Motor neuron (in vitro differentiated cells): Measurements from ENCODE around the gene FER1L5. TPM values are rescaled to one million over a fixed set of nuclear protein-coding genes. Genes with fewer than 3 reads are reported as not detected.

Experiments used
- ATAC-seq, 8 experiments: fragments of 200-7000 bp; cut with Tn5 transposase; replicated peaks in 6 of 8; 2 replicates each; pipeline ENCODE4 v1.8.0; 2021; ENCODE audit warnings: mild to moderate bottlenecking in 8 of 8, moderate library complexity in 8 of 8
- H3K27ac ChIP-seq, 2 donors: fragments of 250-450 bp; sonication (Bioruptor Pico); 2 replicates each; pipeline ENCODE4 v1.9.0; 2021; ENCODE audit warnings: antibody characterized with exemption in 2 of 2, mild to moderate bottlenecking in 2 of 2, moderate library complexity in 1 of 2
- H3K4me1 ChIP-seq, 2 donors: fragments of 250-450 bp; sonication (Bioruptor Pico); replicated peaks in 1 of 2; 2 replicates each; pipeline ENCODE4 v1.6.1; 2021; ENCODE audit warnings: antibody characterized with exemption in 2 of 2, mild to moderate bottlenecking in 2 of 2, moderate library complexity in 1 of 2
- H3K4me3 ChIP-seq, 5 donors: fragments of 250-450 bp; sonication (Bioruptor Pico); 2 replicates each; pipeline ENCODE4 v1.9.0; 2021; ENCODE audit warnings: antibody characterized with exemption in 5 of 5, mild to moderate bottlenecking in 5 of 5, moderate library complexity in 4 of 5
- WGBS, 10 experiments: fragments of 450-650 bp; shearing (Covaris generic); methylation state at CpG; one replicate each; pipeline ENCODE4 v1.0.0; 2022; 5-methylcytosine and 5-hydroxymethylcytosine counted together
- in situ Hi-C, 9 experiments: fragments of 400-800 bp; cut with MboI; loops; one replicate each; pipeline ENCODE4 v1.15.0; 2021; ENCODE audit warnings: low sequenced_read_pairs in 9 of 9, low pct_unique_long_range_greater_than_20kb in 2 of 9; ENCODE audit not compliant: unreplicated experiment in 9 of 9
- total RNA-seq, 8 experiments: library from RNA; unstranded; fragments of 300-600 nt; gene quantifications; 2 replicates each; pipeline versions ENCODE4 v1.2.3 to v1.2.4, GENCODE V29; 2022

FER1L5 gene
- total RNA-seq, 8 experiments from 2014 or later: 0.07 to 0.73 (median 0.31) TPM

- Histone ChIP-seq H3K4me3 (no peak overlapping the region), H3K27ac (no peak overlapping the region), H3K4me1 (peaks cover 0 to 5% of the 10 kb centered on the region in 2 donors)
- ATAC-seq: no peak
- 67 to 100% (median 100%) methylated on average over 1 to 4 of the region's 4 CpGs; no CpG with 5 or more reads in 1 of the 10 experiments for WGBS, 10 experiments
- in situ Hi-C loops: no loop called here
These were observed 25.6 kb upstream of the FER1L5 start for GRCh38 chr2:96617012-96617411.

- peak in 3 of 8 experiments; percentile 62 to 87 (median 76) for ATAC-seq
- Histone ChIP-seq H3K27ac (no peak overlapping the region), H3K4me1 (peaks cover 0 to 5% of the 10 kb centered on the region in 2 donors), H3K4me3 (no peak overlapping the region)
- in situ Hi-C loops: no loop called here
- WGBS, 10 experiments: 75 to 100% (median 89%) methylated on average over 2 to 8 of the region's 8 CpGs; no CpG with 5 or more reads in 2 of the 10 experiments
These were observed 23.8 kb upstream of the FER1L5 start for GRCh38 chr2:96618596-96619283.

GRCh38 chr2:96622544-96622943 is 20.0 kb upstream of the FER1L5 start:
- WGBS, 10 experiments: 83 to 100% (median 100%) methylated on average over 1 to 3 of the region's 3 CpGs; no CpG with 5 or more reads in 3 of the 10 experiments
- Histone ChIP-seq H3K4me3 (no peak overlapping the region), H3K27ac (no peak overlapping the region), H3K4me1 (peaks cover 0 to 5% of the 10 kb centered on the region in 2 donors)
- ATAC-seq: peak in 1 of 8 experiments; percentile 15
- in situ Hi-C loops: no loop called here

DNA sequence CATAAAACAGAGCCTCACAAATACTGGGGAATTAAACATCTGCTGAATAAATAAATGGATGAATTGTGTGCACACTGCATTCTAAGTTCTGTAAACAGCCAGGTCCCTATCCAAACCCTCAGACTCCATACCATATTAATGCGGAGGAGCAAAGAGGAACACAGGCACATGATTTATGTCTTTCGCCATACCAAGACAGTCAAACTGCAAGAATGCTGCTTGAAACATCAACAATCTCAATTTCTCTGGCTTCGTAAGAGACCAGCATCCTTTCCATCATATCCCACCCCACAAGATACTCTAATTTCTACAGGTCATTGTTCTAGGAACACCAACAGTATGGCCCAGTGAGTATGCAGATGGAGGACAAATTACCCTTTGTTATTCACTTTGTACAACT is 19.4 kb upstream of the FER1L5 start:
- 77 to 100% (median 100%) methylated on average over 1 to 3 of the region's 3 CpGs; no CpG with 5 or more reads in 1 of the 10 experiments for WGBS, 10 experiments

GRCh38 chr2:96625571-96626552 is 16.7 kb upstream of the FER1L5 start:
- Histone ChIP-seq H3K27ac (no peak overlapping the region), H3K4me1 (no peaks in the 10 kb centered on the region), H3K4me3 (no peak overlapping the region)
- ATAC-seq: peak in 3 of 8 experiments; percentile 39 to 69 (median 63)
- 0 to 90% (median 77%) methylated on average over 2 to 5 of the region's 5 CpGs for WGBS, 10 experiments
- in situ Hi-C loops: no loop called here

More for the DNA sequence above, 19.4 kb upstream of the FER1L5 start:
- Histone ChIP-seq H3K4me3 (no peak overlapping the region), H3K4me1 (peaks cover 0 to 5% of the 10 kb centered on the region in 2 donors), H3K27ac (no peak overlapping the region)
- ATAC-seq: no peak
- in situ Hi-C loops: no loop called here

GRCh38 chr2:96626553-96626942 is 16.0 kb upstream of the FER1L5 start:
- Histone ChIP-seq H3K4me1 (no peaks in the 10 kb centered on the region), H3K4me3 (no peak overlapping the region), H3K27ac (no peak overlapping the region)
- ATAC-seq: peak in 2 of 8 experiments; percentile 21 to 34
- in situ Hi-C loops: no loop called here
- WGBS, 10 experiments: 17 to 100% (median 67%) methylated on average over 1 to 2 of the region's 2 CpGs; no CpG with 5 or more reads in 3 of the 10 experiments

- no peak overlapping the region for H3K4me3 ChIP-seq
- in situ Hi-C loops: no loop called here
- H3K27ac ChIP-seq: no peak overlapping the region
- H3K4me1 ChIP-seq: peaks cover 11 to 13% of the 10 kb centered on the region in 2 donors
- ATAC-seq: no peak
- WGBS, 10 experiments: 44 to 100% (median 96%) methylated on average over 1 to 4 of the region's 4 CpGs; no CpG with 5 or more reads in 1 of the 10 experiments
These were observed 10.6 kb upstream of the FER1L5 start for GRCh38 chr2:96631804-96632435.

GRCh38 chr2:96633641-96634040 is 8.9 kb upstream of the FER1L5 start:
- Histone ChIP-seq H3K4me1 (peaks cover 12 to 13% of the 10 kb centered on the region in 2 donors), H3K27ac (no peak overlapping the region), H3K4me3 (no peak overlapping the region)
- no peak for ATAC-seq
- in situ Hi-C loops: no loop called here
- WGBS, 10 experiments: 61 to 100% (median 96%) methylated on average over 1 to 8 of the region's 9 CpGs; no CpG with 5 or more reads in 3 of the 10 experiments

- 0 to 43% (median 15%) methylated on average over 1 to 7 of the region's 14 CpGs; no CpG with 5 or more reads in 1 of the 10 experiments for WGBS, 10 experiments
- Histone ChIP-seq H3K4me3 (peak overlapping the region; percentile 60 to 80 (median 71)), H3K4me1 (peaks cover 12 to 13% of the 10 kb centered on the region in 2 donors), H3K27ac (no peak overlapping the region)
- ATAC-seq: no peak
- in situ Hi-C loops: no loop called here
These were observed 5.9 kb upstream of the FER1L5 start for GRCh38 chr2:96636551-96637171.

DNA sequence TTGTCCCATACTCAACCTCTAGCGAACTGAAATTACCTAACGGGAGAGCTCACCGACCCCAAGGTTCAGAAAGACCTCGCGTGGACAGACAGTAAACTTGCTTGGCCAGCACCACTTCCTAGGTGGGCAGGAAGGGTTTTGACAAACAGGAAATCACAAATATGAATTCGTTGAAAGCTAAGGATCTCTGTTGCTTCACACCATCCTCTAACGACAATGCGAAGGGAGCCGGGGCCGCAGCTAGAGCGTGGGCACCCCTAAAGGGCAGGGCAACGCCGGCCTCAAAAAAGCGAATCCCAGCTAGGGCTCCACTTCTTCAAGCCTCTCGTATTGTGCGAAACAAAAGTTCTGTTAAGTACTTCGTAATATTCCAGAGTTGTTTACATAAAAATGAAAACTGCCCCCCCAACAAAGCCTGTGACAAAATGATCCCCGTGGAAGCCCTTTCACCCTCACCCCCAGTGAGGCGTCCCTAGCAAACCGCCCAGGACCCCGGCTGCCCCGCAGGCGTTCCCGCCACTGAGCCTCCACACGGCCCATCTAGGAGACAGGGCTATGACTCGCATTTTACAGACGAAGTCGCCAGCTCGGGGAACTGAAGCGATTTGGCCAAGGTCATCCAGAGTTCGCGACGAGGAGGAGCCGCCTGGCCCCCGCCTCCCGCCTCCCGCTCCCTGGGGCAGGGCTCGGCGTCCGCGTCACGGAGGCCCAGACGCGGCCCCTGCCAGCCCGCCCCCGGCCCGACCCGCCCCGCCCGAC is 5.0 kb upstream of the FER1L5 start:
- WGBS, 10 experiments: 0 to 3% (median 0%) methylated on average over 1 to 16 of the region's 50 CpGs; no CpG with 5 or more reads in 3 of the 10 experiments

DNA sequence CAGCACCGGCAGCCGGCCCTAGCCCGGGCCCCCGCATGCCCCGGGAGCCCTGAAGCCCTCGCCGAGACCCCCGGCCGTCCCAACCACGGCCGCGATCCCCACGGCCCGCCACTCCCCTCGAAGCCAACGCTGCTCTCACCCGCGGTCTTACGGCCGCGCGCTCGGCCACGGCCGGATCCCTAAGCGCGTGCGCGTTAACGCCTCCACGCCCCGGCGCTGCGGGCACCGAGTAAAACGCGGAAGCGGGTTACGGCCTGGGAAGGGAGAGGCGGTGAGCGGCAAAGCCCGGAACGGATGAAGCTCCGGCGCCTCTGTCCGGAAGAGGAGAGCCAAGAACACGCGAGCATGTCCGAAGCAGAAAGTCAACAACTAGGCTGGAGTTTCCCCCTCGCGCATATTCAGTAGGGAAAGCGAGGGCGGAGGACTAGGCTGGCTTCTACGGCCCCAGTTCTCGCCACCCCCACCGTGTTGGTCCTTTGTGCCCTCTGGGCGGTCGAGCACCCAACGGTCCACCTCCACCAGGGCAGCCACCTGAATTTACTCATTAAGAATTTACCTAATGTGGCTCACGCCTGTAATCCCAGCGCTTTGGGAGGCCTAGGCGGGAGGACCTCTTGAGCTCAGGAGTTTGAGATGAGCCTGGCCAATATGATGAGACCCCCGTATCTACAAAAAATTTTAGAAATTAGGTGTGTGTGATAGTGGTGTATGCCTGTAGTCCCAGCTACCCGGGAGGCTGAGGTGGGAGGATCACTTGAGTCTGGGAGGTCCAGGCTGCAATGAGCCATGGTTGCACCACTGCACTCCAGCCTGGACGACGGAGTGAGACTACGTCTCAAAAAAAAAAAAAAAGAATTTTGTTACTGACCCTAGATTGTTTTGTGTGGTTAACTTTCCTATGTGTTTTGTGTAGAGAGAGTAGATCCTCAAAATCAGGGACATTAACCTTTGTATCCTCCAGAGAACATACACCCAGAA is 4.1 kb upstream of the FER1L5 start, which contains the start of gene KANSL3:
KANSL3 (minus strand) TSS at position 169 of the 978 bp plus-strand sequence. CDS start 1,177 bp downstream, outside the sequence.
- ATAC-seq: peak; percentile 66 to 92 (median 86)
- peak within 1 kb of the TSS; percentile 77 to 86 for H3K27ac ChIP-seq
- in situ Hi-C loops: no loop called here
- peak within 1 kb of the TSS; percentile 60 to 80 (median 71) for H3K4me3 ChIP-seq
- 0 to 100% (median 36%) methylated on average over 1 to 18 of the region's 67 CpGs; no CpG with 5 or more reads in 3 of the 10 experiments for WGBS, 10 experiments
- H3K4me1 ChIP-seq: peaks cover 17 to 19% of the 10 kb centered on the region in 2 donors

More for the DNA sequence above, 5.0 kb upstream of the FER1L5 start:
- peak; percentile 79 to 86 (median 84) for ATAC-seq
- in situ Hi-C loops: no loop called here
- Histone ChIP-seq H3K4me1 (peaks cover 13 to 16% of the 10 kb centered on the region in 2 donors), H3K27ac (peak overlapping the region; percentile 77 to 86), H3K4me3 (peak overlapping the region; percentile 60 to 80 (median 71))
